Right hindlimb (tissue), 1 donor: ENCODE data around the gene TFF1.

ENCODE experiments used
- DNase-seq: peaks from one replicate; pipeline ENCODE4 v3.0.0-alpha.2; 2018

TFF1 gene

DNA sequence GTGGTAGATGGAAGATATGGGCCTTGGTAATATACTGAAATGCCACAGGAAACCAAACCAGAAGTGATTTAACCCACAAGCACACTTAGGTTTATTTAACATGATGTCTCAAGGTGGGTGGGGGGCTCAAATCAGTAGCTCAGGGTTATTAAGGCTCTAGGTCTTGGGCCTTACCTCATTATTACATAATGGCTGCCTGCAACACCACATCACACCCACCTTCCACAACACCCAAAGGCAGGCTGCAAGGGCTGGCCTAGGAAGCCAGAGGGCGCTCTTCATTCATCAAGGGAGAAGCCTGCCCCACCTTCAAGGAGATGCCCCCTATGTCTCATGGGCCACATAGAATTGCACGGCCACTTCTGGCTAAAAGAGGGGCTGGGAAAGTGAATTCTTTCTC lies 6.0 kb downstream of the TFF1 start:
- DNase-seq: no peak

DNA sequence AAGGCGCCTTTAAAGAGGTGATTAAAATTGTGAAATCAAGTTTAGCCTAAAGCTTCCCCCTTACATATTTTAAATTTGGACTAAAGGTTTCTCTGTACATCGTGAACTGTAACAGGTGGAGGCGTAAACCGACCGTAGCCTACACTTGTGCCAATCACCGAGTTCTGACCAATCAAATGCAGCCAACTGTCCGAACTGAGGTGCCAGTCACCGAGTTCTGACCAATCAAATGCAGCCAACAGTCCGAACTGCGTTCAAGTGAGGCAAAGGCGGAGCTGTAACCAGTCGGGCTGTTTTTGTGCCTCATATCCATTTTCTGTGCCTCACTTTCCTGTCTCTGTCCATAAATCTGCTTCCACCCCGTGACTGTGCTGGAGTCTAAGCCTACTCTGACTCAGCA lies 7.4 kb downstream of the TFF1 start:
- no peak for DNase-seq

DNA sequence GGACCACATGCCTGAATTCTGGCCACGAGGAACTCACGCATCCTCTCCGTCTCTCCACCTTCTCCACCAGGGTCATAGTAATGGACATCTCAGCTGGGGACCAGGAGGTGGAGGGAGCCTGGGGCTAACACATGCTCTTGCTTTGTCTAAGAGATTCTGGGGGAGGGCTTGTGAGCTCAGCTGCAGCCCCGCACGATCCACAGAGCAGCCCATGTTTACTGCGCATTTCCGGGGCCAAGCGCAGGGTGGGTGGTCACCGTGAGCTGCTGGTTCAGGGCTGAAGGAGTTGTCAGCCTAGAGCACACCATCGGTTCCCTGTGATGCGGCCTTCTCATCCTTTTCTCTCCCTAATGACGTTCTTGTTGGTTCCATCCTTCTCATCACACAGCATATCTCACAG lies 8.1 kb downstream of the TFF1 start:
- no peak for DNase-seq

DNA sequence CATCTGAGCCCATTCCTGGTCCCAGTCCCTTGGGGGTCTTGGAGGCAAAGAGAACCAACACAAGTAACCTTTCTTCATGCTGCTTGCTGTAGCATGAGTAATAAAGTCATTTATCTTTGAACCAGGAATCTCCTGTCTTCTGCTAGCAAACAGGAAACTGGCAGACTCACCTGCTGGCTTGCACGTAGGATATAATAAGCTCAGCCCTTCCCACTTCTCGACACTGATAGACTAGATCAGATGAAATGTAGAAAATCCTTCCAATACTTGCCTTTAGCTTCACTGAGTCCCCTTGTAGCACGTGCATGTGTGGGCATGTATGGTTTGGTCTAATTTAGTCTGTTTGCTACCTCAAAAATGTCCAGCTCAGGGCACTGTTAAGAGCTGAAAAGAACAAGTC lies 9.0 kb downstream of the TFF1 start:
- DNase-seq: no peak

DNA sequence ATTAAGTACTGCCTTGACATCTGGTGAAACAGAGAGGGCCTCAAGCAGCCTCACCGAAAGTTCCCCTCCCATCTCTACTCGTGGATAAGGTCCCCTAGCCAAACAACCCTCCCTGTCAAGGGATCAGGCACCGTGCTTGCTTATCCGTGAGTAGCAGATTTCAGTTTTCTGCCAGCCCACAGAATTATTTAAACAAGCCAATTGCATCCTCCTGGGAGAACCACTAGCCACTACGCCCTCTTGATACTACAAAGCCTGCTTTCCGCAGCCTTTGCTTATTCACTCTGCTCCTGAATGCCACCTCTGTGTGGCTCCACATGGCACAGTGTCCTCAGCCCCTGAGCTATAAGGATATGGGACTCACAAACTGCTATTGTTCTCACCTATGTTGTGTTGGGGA lies 9.7 kb downstream of the TFF1 start:
- no peak for DNase-seq

DNA sequence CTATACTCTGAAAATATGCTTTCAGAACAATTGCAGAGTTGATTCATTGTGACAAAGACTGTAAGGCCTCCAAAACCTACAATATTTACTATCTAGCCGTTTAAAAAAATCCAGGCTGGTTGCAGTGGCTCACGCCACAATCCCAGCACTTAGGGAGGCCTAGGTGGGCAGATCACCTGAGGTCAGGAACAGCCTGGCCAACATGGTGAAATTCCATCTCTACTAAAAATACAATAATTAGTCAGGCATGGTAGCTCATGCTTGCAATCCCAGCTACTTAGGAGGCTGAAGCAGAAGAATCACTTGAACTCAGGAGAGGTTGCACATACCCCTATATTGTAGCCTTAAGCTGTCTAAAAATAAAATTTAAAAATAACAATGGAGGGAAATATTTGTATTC lies 10.3 kb downstream of the TFF1 start:
- DNase-seq: no peak

DNA sequence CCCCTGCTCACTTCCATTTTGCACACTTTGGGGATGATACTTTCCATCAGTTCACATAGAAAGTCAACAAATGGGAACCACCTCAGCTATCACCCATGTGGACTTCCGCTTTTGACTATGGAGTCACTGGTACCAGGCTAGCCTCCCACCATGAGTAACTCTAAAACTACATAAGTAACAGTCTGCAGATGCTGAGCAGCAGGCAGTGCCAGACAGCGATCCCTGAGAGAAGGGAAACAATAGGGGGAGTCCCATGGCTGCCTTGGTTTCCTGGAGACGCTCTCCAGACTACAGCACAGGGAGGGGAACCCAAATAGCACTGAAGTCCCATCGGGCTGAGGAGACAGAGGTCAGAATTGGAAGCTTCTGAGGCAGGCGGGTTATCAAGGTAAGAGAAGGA lies 12.7 kb downstream of the TFF1 start:
- no peak for DNase-seq

DNA sequence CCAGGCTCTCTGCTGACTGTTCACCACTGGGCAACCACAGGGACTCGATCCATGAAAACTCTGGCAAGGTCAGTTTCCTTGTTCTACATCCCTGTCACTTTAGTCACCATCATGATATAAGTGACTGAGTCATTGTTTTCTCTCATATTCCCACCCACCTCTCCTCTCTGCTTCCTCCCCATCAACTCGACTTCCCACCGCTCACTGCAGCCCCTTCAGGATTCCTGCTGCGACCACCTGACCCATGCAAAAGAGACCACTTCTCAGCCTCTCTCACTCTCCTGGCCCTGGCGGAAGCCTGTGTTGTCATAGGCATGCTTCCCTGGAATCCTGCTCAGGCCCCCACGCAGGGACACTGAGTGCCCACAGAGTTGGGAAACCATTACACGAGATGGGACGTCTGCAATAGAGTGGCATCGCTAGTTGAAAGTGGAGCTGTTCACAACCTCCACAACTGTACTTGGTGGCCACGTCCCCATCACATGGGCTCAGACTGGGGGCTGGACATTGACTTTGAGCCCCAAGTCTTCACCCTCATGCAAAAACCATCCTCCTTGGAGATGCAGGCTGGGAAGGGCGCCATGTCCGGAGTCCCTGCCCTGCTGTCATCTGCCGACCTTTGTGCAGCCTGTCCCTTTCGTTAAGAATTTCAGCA lies 13.8 kb downstream of the TFF1 start:
- DNase-seq: no peak

DNA sequence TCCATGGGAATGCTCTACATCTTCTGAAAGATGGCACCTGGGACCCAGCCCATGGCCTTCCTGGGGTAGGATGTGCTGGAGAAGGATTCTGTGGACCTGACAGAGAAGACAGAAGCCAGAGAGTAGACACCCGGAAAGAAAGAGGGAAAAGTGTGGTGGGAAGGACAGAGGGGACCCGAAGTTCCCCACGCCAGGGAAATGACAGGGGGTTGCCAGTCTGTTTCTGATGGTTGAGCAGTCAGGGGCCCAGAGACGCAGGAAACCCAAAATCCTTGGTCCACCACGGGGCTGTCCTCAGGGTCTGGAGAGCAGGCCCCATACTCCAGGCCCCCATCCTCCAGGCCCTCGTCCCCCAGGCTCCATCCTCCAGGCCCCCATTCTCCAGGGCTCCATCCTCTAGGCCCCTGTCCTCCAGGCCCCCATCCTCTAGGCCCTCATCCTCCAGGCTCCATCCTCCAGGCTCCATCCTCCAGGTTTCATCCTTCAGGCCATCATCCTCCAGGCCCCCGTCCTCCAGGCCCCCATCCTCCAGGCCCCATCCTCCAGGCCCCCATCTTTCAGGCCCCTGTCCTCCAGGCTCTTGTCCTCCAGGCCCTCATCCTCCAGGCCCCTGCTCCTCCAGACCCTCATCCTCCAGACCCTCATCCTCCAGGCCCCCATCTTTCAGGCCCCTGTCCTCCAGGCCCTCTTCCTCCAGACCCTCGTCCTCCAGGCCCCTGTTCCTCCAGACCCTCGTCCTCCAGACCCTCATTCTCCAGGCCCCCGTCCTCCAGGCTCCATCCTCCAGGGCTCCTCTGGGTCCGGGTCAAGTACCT lies 14.5 kb downstream of the TFF1 start:
- DNase-seq: no peak

DNA sequence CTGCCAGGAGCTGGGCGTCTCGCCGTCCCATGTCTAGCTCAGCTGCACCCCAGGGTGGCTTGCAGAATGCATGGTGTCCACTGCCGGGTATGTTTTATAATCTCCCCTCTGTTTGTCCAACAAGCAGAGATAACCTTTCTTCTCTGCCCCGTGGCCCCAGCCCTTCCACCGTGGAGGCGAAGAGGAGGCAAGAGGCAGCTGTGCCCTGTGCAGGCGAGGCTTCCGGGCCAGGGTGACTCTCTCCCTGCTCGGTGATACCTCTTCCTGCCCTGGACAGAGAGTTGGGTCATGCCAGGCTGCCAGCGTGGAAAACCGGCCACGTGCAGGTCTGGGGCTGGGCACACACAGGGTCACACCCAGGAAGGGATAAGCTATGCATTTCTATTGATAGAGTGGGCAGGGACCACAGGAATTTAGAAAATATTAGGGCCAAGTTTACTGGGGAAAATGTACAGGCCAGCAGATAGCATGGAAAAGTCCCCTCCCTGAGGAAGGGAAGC lies 15.4 kb downstream of the TFF1 start, which contains the start of gene TFF2:
TFF2 (minus strand) TSS at position 68 of the 500 bp plus-strand sequence; CDS start at position 31, 37 bp downstream.
- no peak for DNase-seq

DNA sequence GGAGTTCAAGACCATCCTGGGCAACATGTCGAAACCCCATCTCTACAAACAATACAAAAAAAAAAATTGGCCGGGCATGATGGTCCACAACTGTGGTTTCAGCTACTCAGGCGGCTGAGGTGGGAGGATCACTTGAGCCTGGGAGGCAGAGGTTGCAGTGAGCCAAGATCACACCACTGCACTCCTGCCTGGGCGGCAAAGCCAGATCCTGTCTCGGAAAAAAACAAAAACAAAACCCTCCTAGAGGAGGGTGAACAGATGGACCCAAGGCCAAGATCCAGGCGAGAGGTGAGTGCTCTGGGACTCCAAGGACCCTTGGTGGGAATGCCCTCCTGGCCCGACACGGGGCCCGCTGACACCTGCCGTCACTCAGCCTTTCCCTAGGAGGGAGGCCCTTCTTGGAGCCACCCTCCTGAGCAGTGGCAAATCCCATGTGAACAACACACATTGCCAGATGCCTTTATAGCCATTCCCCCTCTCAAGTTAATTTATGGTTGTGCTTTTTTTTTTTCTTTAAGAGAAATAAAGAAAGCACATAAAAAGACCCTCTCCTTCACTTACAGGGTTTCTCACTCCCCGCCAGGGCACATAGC lies 15.9 kb downstream of the TFF1 start:
- no peak for DNase-seq

DNA sequence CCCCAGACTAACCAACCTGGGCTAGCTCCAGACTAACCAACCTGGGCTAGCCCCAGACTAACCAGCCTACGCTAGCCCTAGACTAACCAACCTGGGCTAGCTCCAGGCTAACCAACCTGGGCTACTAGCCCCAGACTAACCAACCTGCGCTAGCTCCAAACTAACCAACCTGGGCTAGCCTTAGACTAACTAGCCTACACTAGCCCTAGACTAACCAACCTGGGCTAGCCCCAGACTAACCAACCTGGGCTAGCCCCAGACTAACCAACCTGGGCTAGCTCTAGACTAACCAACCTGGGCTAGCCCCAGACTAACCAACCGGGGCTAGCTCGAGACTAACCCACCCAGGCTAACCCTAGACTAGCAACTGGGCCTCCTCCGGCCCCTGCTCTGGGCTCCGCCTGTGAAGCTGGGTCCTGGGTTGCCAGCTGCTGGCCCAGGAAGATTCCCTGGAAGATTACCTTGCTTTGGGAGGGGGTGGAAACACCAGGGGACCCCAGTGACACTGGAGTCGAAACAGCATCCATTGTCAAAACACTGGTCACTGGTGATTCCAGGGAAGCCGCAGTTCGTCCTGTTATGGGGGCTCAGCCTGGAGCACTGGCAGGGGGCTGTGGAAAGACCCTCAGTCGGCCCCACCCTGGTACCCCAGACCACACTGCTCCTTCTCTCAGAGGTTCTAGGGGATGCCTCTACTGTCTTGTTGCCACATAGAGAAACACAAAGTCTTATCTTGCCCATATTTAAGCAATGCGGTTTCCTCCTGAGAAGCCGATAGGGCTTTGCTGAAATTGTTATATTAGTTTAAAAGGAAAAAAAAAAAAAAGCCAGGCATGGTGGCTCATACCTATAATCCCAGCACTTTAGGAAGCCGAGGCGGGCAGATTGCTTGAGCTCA lies 16.7 kb downstream of the TFF1 start:
- DNase-seq: no peak

DNA sequence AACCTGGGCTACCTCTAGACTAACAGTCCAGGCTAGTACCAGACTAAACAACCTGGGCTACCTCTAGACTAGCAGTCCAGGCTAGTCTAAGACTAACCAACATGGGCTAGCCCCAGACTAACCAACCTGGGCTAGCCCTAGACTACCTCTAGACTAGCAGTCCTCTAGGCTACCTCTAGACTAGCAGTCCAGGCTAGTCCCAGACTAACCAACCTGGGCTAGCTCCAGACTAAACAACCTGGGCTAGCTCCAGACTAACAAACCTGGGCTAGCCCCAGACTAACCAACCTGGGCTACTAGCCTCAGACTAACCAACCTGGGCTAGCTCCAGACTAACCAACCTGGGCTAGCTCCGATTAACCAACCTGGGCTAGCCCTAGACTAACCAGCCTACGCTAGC lies 17.6 kb downstream of the TFF1 start:
- DNase-seq: no peak

DNA sequence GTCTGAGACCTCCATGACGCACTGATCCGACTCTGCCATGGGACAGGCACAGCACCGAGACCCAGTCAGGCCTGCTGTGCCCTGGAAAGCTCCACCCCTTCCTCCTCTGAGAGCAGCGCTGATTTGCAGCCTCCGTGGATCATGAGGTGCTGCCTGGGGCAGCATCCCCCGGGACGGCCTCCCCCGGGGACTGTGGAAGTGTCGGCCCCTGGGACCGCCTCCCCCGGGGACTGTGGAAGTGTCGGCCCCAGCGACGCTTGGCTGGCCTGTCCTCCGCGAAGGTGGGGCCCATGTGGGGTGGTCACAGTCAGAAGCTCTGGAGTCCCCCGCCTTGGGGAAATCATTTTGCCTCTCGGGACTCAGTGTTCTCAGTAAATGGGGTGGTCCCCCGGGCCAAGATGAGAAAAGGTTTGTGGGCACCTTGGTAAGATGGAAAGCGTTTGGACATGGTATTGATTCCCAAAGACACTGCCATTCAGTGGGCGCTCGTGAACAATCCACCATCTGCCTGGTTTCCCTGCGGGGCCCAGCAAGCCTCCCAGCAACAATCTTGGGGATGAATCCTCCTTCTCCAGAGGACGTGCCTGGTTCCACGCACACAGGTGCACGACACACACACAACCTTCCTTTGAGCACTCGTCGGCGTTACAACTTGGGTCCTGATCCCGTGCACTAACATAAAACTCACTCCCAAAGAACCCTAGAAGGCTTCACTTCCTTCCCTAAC lies 18.6 kb downstream of the TFF1 start:
- no peak for DNase-seq

DNA sequence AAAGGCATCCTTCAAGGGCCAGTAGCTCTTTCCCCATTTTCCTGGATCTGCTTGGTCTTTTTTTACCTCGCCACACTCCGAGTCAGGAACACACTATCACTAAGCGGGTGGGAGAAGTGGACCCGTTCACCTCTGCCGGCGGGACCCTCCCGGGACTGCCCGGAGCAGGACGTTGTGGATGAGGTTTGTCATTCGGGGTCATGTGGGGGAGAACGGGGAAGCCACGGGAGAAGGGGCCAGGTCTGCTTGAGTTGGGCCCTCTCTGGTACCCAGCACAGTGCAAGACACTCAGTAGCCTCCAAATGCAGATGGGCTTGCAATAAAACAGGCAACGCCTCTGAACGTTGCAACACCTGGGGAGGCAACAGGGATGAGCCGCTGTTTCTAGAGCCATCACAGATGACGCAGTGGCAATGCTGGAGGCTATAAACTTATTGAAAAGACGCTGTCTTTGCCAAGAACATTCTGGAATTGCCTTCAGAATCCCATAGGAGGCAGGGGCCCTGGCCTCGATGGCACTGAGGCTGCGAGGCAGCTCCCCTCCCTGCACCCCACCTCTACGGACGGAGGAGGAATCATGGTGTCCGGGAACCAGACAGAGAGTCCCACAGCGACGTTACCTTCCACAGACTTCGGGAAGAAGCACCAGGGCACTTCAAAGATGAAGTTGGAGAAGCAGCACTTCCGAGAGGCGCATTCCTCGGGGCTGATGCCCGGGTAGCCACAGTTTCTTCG lies 19.3 kb downstream of the TFF1 start:
- no peak for DNase-seq

DNA sequence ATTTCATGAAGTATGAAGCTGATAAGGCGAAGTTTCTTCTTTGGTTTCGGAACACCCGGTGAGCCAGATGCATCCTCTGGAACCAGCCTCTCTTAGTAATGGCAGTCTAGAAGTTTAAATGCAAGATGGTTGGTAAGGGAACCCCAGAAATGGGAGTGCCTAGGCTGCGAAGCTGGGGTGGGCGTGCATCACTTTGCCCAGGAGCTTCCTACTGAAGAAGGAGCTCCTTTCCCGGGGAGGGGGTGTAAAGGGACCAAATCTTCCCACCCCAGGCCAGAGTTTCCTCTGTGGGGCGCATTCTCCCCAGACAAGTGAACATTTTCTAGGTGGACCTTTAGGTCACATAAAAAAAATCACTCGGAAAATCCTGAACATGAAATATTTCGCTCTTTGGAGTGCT lies 19.9 kb downstream of the TFF1 start:
- DNase-seq: no peak

DNA sequence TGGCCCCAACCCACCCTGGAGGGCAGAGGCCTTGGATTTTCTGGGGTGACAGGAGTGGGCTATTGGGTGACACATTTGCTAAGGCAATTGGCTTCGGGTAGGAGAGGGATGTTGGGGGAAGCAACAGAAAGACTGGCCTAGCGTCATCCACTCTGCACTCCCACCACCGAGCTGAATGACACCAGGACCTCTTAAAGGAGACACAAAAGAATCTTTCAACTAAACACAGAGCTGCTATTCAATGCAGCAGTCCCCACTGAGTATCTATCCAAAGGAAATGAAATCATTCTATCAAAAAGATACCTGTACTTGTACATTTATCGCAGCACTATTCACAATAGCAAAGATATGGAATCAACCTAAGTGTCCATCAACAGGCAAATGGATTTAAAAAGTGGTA lies 21.7 kb downstream of the TFF1 start:
- no peak for DNase-seq

DNA sequence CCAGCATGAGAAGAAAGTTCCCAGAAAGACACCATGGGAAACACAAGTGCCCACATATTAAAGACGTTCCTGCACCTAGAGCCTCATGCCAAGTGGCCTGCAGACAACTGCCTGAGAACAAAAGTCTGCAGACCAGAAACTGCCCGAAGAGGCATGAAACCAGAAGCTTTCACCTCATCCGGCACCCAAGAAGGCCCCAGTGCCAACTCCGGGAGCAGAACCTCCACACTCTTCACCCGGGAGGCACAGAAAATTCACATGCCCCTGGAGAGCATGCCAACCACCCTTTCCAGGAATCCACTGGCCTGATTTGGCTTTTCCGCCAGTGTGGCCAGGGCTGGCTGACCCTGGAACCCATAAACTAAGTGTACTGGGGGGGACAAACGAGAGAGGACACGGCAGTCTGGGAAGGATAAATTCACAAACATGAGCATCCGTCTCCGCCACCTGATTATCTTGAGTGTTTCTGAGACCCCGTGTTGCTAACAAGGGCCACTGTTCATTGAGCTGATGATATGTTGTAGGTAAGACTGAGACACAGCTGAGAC lies 22.3 kb downstream of the TFF1 start:
- no peak for DNase-seq

DNA sequence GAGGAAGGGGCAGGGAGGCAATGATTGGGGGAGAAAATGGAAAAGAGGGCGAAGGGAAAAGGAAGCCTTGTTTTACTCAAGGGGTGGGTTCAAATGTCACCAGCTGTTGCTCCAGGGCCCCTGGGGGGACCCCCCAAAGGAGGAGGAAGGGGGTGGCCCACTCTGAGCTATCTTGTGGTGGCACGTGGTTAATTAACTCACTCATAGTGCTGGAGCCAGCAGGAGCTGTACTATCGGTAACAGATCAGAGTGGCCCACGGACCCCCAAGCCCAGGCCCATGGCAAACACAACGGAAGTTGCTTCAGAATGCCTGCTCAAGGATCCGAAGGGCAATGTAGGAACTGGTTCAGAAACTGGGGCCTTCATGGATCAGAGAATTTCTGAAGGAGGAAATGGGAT lies 22.8 kb downstream of the TFF1 start:
- no peak for DNase-seq

DNA sequence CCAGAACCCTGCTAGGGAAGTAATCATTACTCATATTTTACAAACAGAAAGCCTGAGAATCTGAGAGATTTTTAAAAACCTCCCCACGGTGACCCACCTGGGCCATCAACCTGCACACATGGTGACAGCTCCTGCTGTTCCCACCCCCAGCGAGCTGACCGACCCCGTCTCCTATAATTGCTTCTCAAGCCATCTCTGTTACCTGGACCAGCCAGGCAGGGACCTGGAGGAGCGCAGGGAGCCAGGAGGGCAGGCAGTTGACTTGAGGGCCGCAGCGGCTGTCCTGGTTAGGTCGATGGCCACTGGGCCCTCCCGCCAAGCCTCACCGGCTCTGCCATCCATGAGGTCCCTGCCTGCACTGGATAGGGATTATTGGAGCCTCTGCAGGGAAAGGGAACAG lies 23.2 kb downstream of the TFF1 start:
- no peak for DNase-seq
